ENCODE measurements around the gene IL15RA.
"Not testable (repeated sequence)": the region's sequence is repeated elsewhere in the genome, so short reads cannot be mapped to it uniquely, and the experiment has no call there.

Gene IL15RA

DNA sequence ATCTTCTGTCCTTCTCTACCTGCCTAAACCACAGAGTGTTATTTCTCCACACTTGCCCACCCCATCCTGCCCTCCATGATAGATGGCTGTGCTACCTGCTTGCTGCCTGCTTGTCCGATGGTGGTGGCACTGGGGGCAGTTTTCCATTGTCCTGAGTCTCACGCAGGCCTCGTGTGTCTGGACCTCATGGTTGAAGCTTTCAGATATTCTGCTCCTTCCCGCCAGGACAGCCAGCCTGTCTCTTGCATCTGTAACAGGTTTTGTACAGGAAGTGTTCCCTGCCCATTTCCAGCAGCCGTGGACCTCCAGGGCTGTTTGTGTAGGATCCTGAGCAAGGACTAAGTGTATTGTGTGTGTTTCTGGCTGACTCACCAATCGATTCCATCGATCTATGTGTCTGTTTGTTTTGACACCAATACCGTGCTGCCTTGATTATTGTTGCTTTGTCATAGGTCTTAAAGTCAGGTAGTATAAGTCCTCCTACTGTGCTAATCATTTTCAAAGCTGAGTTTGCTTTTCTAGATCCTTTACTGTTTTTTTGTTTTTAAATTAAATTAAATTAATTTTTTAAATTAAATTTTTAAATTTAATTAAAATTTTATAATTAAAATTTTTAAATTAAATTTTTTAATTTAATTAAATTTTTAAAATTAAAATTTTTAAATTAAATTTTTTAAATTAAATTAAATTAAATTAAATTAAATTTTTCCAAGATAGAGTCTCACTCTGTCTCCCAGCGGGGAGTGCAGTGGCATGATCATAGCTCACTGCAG is 8.5 kb downstream of the IL15RA start:
- no peak for DNase-seq (ENCODE audit: low read depth)

GRCh38 chr10:5968037-5968680 is 9.2 kb downstream of the IL15RA start:
- no peak for DNase-seq (ENCODE audit: low read depth)

GRCh38 chr10:5965266-5965665 is 12.1 kb downstream of the IL15RA start:
- no peak for DNase-seq (ENCODE audit: low read depth)

DNA sequence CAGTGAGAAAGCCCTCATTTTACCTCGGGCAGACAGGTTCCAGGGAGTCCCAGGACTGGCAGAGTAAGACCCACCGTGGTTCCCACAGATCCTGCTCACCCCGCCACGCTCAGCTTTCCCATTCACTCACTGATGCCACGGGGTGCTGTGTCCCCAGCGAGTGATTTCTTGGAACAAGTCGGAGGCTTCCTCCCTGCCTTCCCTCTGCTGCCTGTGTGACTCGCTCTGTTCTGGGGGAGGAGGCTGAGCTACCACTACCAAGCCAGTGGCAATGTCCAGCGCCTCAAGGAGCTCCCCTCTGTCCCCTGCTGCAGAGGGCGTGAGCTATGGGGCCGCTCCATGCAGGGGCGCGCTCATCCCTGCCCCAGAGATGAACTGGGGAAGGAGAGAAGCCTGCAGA is 12.6 kb downstream of the IL15RA start:
- DNase-seq (ENCODE audit: low read depth) = no peak

DNA sequence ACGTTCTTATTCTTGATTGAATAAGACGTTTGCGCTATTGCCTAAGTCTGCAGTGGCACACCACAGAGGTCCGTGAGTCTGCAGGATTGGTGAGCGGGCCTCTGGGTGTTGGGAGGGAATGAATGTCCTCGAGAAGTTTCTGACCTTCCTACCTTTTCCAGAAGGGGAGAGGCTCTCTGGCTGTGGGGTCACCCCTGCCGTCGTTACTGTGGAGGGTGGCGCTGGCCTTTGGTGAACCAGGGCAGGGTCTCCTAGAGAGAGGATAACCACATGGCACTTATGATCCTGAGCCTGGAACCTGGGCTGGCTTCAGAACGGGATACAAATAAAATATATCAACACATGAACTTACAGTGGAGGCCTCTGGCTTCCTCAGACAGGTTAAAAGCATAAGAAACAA is 13.8 kb downstream of the IL15RA start:
- no peak for DNase-seq (ENCODE audit: low read depth)

DNA sequence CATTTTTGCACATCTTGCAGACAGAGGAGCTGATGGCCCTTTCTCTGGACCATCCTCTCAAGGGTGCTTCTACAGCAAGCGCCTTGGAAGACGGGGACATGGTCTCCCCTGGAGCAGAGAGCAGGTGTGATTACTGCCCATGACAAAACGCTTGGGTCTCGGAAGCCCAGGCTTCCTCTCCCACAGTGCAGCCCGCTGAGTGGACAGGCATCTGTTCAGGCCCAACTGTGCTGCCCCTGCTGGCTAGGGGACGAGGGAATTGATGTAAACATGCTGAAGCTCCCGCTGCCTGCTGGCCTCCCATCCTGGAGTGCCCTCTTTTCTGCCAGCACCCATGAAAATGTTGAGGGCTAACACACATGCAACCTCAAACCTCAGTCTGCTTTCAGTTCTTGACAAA is 14.3 kb downstream of the IL15RA start:
- DNase-seq (ENCODE audit: low read depth) = no peak

DNA sequence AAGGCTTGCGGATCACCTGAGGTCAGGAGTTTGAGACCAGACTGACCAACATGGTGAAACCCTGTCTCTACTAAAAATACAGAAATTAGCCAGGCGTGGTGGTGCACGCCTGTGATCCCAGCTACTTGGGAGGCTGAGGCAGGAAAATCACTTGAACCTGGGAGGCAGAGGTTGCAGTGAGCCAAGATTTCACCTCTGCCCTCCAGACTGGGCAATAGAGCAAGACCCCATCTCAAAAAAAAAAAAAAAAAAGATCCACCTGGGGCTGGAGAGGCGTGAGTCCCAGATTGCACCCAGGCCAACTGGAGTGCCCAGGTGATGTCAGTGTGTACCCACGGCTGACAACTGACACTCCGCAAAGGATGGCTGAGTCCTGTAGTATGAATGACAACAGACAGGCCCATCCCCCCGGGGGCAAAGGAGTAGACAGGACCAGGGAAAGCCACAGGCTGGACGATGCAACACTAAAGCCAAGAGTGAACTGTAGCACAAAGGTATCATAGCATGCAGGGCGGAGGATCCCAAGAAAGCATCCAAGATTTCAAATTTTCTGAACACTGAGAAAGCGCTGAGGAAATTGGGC is 14.9 kb downstream of the IL15RA start:
- not testable (repeated sequence) for DNase-seq (ENCODE audit: low read depth)

DNA sequence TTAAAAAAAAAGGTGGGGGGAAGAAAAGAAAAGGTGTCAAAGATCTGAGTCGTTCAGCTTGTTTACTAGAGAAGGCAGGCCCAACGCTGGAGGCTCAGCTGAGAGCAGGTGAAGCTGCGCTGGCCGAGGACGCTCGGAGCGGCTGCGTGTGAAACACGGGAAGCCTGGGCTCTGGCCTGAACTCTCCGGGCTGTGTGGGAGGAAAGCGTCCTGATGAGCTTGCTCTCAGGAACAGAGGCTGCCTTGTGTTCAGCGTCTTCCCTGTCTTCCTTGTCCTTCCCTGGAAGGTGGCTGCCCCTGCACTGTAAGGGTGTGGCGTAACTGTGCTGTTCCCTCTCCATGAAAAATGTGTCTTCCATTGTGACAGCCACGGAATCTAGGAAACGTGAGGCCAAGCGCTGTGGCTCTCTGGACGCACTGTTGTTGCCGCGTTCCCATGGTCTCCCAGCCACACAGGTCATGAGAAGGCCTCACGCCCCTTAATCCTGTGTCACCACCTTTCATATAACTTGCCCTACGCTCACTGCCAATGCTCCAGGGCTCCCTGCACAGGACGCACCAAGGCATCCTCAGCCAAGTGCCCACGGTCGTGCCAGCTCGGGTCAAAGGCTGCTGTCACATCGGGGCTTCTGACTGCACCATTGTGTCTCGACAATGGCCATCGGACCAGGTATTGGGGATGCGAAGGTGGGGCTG is 15.8 kb downstream of the IL15RA start:
- no peak for DNase-seq (ENCODE audit: low read depth)

DNA sequence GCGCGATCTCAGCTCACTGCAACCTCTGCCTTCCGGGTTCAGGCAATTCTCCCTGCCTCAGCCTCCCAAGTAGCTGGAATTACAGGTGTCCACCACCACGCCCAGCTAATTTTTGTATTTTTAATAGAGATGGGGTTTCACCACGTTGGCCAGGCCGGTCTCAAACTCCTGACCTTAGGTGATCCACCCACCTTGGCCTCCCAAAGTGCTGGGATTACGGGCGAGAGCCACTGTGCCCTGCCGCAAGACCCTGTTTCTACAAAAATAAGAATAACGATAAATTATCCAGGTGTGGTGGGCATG is 16.4 kb downstream of the IL15RA start:
- DNase-seq (ENCODE audit: low read depth) = not testable (repeated sequence)

DNA sequence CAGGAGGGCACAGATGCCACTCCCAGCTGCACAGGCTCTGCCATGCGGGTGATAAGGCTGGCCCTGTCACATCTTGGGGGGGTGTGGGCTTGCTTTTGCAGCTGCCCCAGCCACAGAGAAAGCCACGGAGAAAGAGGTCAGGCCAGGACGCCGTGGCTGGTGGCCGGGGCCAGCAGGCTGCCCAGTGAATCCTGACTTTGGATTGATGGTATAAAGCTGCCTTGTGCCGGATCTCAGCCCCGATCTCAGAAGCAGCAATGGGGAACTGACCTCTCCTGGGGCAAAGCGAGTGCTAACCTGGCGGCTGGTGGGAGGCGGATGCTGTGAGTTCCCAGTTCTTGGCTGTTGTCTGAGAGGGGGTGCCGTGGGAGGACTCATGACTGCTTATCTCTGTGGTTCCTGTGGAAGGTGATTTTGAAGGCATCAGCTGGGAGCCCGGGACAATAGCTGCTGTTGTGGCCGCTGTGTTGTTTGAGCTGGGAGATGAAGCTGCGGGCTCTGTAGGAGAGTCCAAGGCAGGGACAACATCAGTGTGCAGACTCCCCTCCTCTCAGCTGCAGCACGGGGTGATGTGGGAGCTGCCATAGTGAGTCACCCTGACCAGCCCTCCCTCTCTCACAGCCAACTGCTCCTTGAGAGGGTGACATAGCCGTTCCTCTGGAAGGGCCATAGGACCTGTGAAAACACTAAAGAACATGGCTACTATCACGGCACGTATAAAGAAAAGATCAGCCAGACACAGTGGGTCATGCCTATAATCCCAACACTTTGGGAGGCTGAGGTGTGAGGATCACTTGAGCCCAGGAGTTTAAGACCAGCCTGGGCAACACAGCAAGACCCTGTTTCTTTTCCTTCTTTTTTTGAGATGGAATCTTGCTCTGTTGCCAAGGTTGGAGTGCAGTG is 17.0 kb downstream of the IL15RA start:
- DNase-seq (ENCODE audit: low read depth) = no peak

GRCh38 chr10:5959581-5960069 is 17.7 kb downstream of the IL15RA start:
- DNase-seq (ENCODE audit: low read depth) = no peak

DNA sequence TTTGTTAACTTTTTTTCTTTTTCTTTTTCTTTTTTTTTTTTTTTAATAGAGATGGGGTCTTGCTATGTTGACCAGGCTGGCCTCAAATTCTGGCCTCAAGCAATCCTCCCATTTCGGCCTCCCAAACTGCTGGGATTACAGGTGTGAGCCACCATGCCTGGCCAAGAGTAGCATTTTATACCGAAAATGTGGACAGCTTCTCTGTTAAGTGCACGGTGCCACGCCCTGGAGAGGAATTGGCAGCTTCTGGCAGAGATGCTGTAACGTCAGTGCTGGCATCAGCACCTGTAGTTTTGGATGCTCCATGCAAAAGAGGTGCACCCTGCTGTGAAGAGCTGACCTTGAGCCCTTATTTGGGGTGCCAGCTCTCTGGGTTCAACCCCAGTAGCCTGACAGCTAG is 18.2 kb downstream of the IL15RA start:
- no peak for DNase-seq (ENCODE audit: low read depth)

GRCh38 chr10:5958675-5959074 is 18.7 kb downstream of the IL15RA start:
- no peak for DNase-seq (ENCODE audit: low read depth)

- DNase-seq (ENCODE audit: low read depth) = no peak
Measured at GRCh38 chr10:5958077-5958476, 19.3 kb downstream of the IL15RA start.

DNA sequence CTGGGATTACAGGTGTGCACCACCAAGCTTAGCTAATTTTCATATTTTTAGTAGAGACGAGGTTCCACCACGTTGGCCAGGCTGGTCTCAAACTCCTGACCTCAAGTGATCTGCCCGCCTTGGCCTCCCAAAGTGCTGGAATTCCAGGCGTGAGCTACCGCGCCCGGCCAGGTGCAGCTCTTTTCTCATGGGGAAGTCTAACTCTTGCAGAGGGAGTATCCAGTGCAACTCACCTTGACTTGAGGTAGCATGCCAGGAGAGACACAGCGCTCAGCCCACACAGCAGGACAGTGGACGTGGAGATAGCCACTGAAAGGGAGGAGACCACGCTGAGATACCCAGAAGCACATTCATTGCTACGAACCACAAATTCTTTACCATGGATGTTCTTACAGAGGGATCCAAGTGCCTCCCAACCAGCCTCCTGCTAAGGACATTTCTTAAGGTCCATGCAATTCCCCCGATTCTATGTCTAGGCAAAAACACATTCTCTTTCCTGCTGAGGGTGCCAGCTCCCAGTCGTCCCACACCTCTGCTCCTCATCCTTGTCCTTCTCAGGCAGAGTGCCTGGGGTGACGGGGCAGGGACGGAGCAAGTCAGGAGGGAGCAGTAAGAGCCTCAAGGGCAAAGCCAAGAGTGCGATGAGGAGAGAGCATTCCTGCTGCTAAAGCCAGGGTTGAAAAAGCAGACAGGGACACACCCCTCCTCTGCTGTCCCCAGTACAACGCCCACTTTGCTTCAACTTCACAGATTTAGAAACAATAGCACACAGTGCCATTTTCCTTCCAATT is 21.0 kb downstream of the IL15RA start:
- DNase-seq (ENCODE audit: low read depth) = no peak

- no peak for DNase-seq (ENCODE audit: low read depth)
Measured at GRCh38 chr10:5953676-5954075, 23.7 kb downstream of the IL15RA start.

- DNase-seq (ENCODE audit: low read depth) = no peak
Measured at GRCh38 chr10:5952731-5953385, 24.5 kb downstream of the IL15RA start.

DNA sequence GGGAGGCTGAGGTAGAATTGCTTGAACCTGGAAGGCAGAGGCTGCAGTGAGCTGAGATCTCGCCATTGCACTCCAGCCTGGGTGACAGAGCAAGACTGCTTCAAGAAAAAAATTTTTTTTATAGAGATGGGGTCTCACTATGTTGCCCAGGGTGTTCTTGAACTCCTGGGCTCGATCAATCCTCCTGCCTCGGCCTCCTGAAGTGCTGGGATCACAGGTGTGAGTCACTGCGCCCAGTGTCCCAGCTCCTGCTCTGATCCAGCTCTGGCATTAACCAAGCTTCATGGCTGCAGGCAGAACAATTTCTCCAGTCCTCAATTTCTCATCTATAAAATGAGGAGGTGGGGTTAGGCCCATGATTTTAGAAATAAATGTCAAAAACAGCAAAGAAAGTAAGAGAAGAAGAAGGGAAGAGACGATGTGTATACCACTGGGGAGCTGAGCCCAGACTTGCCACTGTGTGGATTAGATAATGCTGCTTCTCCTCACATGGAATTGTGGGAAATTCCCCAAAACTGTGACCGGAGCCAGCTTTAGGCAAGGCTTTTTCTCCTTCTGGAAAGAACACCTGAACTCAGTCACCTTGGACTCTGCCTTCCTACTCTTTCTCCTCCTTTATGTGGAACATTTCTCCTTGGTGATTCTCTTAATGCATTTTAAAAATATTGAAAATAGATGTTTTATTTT is 25.5 kb downstream of the IL15RA start:
- DNase-seq (ENCODE audit: low read depth) = no peak

- DNase-seq (ENCODE audit: low read depth) = no peak
Measured at GRCh38 chr10:5951167-5951711, 26.1 kb downstream of the IL15RA start.

All from activated T-helper 1 cell treated with Interleukin-2 at 50 U/mL for 16 hours (primary cell).